ENCODE results near the gene IQCF6.
"Not testable (repeated sequence)": the region's sequence is repeated elsewhere in the genome, so short reads cannot be mapped to it uniquely, and the experiment has no call there.

Gene IQCF6

GRCh38 chr3:51779137-51779536 is at the start of gene IQCF6:
Gene IQCF6 (minus strand): TSS chr3:51779237. CDS start chr3:51779224, 13 bp downstream.
- no peak for DNase-seq (ENCODE audit: low spot score)

GRCh38 chr3:51828297-51828696 is 49.3 kb upstream of the IQCF6 start:
- no peak for DNase-seq (ENCODE audit: low spot score)

- no peak for DNase-seq (ENCODE audit: low spot score)
These were observed 40.8 kb upstream of the IQCF6 start for GRCh38 chr3:51819709-51820406.

- no peak for DNase-seq (ENCODE audit: low spot score)
These were observed 40.1 kb upstream of the IQCF6 start for GRCh38 chr3:51819151-51819550.

- no peak for DNase-seq (ENCODE audit: low spot score)
These were observed 38.3 kb upstream of the IQCF6 start for GRCh38 chr3:51817375-51817774.

GRCh38 chr3:51816723-51817122 is 37.7 kb upstream of the IQCF6 start:
- no peak for DNase-seq (ENCODE audit: low spot score)

- no peak for DNase-seq (ENCODE audit: low spot score)
These were observed 36.6 kb upstream of the IQCF6 start for GRCh38 chr3:51815614-51816013.

GRCh38 chr3:51814034-51814433 is 35.0 kb upstream of the IQCF6 start:
- no peak for DNase-seq (ENCODE audit: low spot score)

GRCh38 chr3:51813539-51813938 is 34.5 kb upstream of the IQCF6 start:
- peak; percentile 57 for DNase-seq (ENCODE audit: low spot score)

GRCh38 chr3:51808934-51809333 is 29.9 kb upstream of the IQCF6 start:
- no peak for DNase-seq (ENCODE audit: low spot score)

GRCh38 chr3:51802106-51802703 is 23.2 kb upstream of the IQCF6 start:
- DNase-seq (ENCODE audit: low spot score) = no peak

- DNase-seq (ENCODE audit: low spot score) = no peak
These were observed 21.7 kb upstream of the IQCF6 start for GRCh38 chr3:51800750-51801125.

GRCh38 chr3:51799879-51800749 is 21.1 kb upstream of the IQCF6 start:
- DNase-seq (ENCODE audit: low spot score) = peak; percentile 24

GRCh38 chr3:51798411-51798963 is 19.4 kb upstream of the IQCF6 start:
- no peak for DNase-seq (ENCODE audit: low spot score)

- no peak for DNase-seq (ENCODE audit: low spot score)
These were observed 17.8 kb upstream of the IQCF6 start for GRCh38 chr3:51796854-51797253.

- DNase-seq (ENCODE audit: low spot score) = no peak
These were observed 15.2 kb upstream of the IQCF6 start for GRCh38 chr3:51794206-51794605.

- DNase-seq (ENCODE audit: low spot score) = no peak
These were observed 13.2 kb upstream of the IQCF6 start for GRCh38 chr3:51792206-51792605.

GRCh38 chr3:51789437-51789836 is 10.4 kb upstream of the IQCF6 start:
- no peak for DNase-seq (ENCODE audit: low spot score)

- not testable (repeated sequence) for DNase-seq (ENCODE audit: low spot score)
These were observed 8.5 kb upstream of the IQCF6 start for GRCh38 chr3:51787576-51787975.

- no peak for DNase-seq (ENCODE audit: low spot score)
These were observed 7.2 kb upstream of the IQCF6 start for GRCh38 chr3:51786267-51786666.

GRCh38 chr3:51778554-51778953 is 483 bp downstream of the IQCF6 start:
- DNase-seq (ENCODE audit: low spot score) = no peak

GRCh38 chr3:51777985-51778384 is 1.1 kb downstream of the IQCF6 start:
- peak; percentile 27 for DNase-seq (ENCODE audit: low spot score)
